ENCODE data around the gene CROCC2. TPM values are rescaled to one million over a fixed set of nuclear protein-coding genes. Genes with fewer than 3 reads are reported as not detected.

CROCC2 gene
- polyA plus RNA-seq, 2 of the 4 experiments (the other 2 are of a cell fraction), result not detected

- POLR2A ChIA-PET, result no interaction called here
- WGBS (ENCODE audit: missing lambda C conversion rate), result 75% methylated on average over 24 of the region's 34 CpGs
- no peak for DNase-seq (ENCODE audit: low read depth in 1 of 2, low spot score in 1 of 2)
- Histone ChIP-seq H3K4me1 (no peaks in the 10 kb centered on the region), H3K4me3 (no peak overlapping the region), H3K9me3 (no peaks in the 10 kb centered on the region), H3K4me2 (no peak overlapping the region), H3K27ac (no peak overlapping the region)
- ATAC-seq, result no peak
- no peak for FAIRE-seq
- CTCF ChIA-PET, result interaction anchor here (1.7 to 8.6 kb wide), 2 partner anchors 10 to 80 kb away, joined by 3 to 43 read pairs; no protein-coding TSS in a partner anchor
- TF ChIP-seq MAZ (IDR thresholded peaks at IDR 0.05; ENCODE audit: borderline replicate concordance, low read depth, low read length) (no peak), CBX8 (IDR thresholded peaks at IDR 0.05) (no peak), MYC (IDR thresholded peaks at IDR 0.05; ENCODE audit: borderline replicate concordance, low read length) (no peak), POLR2A (IDR thresholded peaks at IDR 0.05; ENCODE audit: low read length) (no peak), MAFK (IDR thresholded peaks at IDR 0.05; ENCODE audit: partially characterized antibody) (no peak), TP53 (CRISPR knock-in tag; IDR thresholded peaks at IDR 0.05) (no peak), POLR2AphosphoS2 (conservative IDR thresholded peaks at IDR 0.05; ENCODE audit: low read length) (no peak), ZNF302 (CRISPR knock-in tag; IDR thresholded peaks at IDR 0.05) (no peak), PHF8 (IDR thresholded peaks at IDR 0.05; ENCODE audit: borderline replicate concordance, low read depth) (no peak), JUNB (IDR thresholded peaks at IDR 0.05) (no peak), HOXB13 (CRISPR knock-in tag; IDR thresholded peaks at IDR 0.05; ENCODE audit: low read depth) (no peak), SMC3 (IDR thresholded peaks at IDR 0.05) (no peak), HMGXB4 (CRISPR knock-in tag; IDR thresholded peaks at IDR 0.05; ENCODE audit: borderline replicate concordance) (no peak), HEYL (CRISPR knock-in tag; IDR thresholded peaks at IDR 0.05) (no peak)
- TF ChIP-seq, protein P1, sequence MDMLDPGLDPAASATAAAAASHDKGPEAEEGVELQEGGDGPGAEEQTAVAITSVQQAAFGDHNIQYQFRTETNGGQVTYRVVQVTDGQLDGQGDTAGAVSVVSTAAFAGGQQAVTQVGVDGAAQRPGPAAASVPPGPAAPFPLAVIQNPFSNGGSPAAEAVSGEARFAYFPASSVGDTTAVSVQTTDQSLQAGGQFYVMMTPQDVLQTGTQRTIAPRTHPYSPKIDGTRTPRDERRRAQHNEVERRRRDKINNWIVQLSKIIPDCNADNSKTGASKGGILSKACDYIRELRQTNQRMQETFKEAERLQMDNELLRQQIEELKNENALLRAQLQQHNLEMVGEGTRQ (IDR thresholded peaks at IDR 0.05), result no peak
Observed at GRCh38 chr2:240903191-240904060, 2.7 kb upstream of the CROCC2 start.

GRCh38 chr2:240904216-240905175, 1.6 kb upstream of the CROCC2 start:
- ATAC-seq (no peak), FAIRE-seq (no peak), DNase-seq (ENCODE audit: low read depth in 1 of 2, low spot score in 1 of 2) (no peak)
- no peak overlapping the region for H3K4me3 ChIP-seq
- ChIA-PET POLR2A (no interaction called here), CTCF (interaction anchor here (1.7 to 8.6 kb wide), 2 partner anchors 9 to 79 kb away, joined by 3 to 43 read pairs; no protein-coding TSS in a partner anchor)
- no peak overlapping the region for H3K27ac ChIP-seq
- no peaks in the 10 kb centered on the region for H3K4me1 ChIP-seq
- 76% methylated on average over 11 of the region's 19 CpGs for WGBS (ENCODE audit: missing lambda C conversion rate)
- H3K9me3 ChIP-seq, result no peaks in the 10 kb centered on the region
- no peak overlapping the region for H3K4me2 ChIP-seq
- no peak for TF ChIP-seq HOXB13 (CRISPR knock-in tag; IDR thresholded peaks at IDR 0.05; ENCODE audit: low read depth)
- TF ChIP-seq TP53 (CRISPR knock-in tag; IDR thresholded peaks at IDR 0.05), result no peak
- no peak for TF ChIP-seq RNF2 (IDR thresholded peaks at IDR 0.05; ENCODE audit: borderline replicate concordance, low read depth)
- TF ChIP-seq, protein P2, sequence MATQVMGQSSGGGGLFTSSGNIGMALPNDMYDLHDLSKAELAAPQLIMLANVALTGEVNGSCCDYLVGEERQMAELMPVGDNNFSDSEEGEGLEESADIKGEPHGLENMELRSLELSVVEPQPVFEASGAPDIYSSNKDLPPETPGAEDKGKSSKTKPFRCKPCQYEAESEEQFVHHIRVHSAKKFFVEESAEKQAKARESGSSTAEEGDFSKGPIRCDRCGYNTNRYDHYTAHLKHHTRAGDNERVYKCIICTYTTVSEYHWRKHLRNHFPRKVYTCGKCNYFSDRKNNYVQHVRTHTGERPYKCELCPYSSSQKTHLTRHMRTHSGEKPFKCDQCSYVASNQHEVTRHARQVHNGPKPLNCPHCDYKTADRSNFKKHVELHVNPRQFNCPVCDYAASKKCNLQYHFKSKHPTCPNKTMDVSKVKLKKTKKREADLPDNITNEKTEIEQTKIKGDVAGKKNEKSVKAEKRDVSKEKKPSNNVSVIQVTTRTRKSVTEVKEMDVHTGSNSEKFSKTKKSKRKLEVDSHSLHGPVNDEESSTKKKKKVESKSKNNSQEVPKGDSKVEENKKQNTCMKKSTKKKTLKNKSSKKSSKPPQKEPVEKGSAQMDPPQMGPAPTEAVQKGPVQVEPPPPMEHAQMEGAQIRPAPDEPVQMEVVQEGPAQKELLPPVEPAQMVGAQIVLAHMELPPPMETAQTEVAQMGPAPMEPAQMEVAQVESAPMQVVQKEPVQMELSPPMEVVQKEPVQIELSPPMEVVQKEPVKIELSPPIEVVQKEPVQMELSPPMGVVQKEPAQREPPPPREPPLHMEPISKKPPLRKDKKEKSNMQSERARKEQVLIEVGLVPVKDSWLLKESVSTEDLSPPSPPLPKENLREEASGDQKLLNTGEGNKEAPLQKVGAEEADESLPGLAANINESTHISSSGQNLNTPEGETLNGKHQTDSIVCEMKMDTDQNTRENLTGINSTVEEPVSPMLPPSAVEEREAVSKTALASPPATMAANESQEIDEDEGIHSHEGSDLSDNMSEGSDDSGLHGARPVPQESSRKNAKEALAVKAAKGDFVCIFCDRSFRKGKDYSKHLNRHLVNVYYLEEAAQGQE (IDR thresholded peaks at IDR 0.05), result no peak
